ENCODE measurements around the gene RERE.

DNA sequence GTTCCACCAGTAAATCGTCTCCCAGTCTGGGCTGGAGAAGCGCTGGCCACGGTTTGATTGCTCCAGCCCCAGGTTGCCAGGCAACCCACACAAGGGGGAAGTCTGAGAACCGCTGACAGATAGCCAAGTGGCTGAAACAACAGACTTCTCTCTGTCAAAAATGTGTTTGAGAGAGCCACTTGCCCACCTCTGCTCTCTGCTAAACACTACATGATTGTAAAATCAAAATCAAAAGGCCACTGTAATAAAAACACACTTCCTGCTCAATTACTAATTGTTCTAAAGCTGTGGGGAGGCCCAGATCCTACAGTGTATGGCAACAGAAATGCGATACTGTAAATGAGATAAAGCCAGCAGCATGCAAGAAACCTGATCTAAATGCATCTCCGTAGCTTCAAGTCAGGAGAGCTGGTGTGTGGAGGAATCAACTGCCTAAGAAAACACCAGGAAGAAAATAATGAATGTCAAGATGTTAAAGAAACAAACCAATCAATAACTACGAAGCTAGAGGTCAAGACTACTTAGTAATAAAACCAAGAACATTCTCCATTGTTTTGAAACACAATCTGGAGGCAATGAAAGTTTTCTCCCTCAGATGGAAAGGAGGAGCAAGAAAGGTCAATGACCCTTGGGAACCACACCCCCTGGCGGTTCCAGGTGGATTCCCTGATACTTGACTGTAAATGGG is 378.3 kb downstream of the RERE start:
- TF ChIP-seq, protein P1, sequence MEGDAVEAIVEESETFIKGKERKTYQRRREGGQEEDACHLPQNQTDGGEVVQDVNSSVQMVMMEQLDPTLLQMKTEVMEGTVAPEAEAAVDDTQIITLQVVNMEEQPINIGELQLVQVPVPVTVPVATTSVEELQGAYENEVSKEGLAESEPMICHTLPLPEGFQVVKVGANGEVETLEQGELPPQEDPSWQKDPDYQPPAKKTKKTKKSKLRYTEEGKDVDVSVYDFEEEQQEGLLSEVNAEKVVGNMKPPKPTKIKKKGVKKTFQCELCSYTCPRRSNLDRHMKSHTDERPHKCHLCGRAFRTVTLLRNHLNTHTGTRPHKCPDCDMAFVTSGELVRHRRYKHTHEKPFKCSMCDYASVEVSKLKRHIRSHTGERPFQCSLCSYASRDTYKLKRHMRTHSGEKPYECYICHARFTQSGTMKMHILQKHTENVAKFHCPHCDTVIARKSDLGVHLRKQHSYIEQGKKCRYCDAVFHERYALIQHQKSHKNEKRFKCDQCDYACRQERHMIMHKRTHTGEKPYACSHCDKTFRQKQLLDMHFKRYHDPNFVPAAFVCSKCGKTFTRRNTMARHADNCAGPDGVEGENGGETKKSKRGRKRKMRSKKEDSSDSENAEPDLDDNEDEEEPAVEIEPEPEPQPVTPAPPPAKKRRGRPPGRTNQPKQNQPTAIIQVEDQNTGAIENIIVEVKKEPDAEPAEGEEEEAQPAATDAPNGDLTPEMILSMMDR (conservative IDR thresholded peaks at IDR 0.05 in 1 of 2, IDR thresholded peaks at IDR 0.05 in 1 of 2; ENCODE audit: extremely low read depth in 1 of 2, insufficient read depth in 1 of 2, low read depth in 1 of 2, low read length in 2 of 2): no peak
- no peak for TF ChIP-seq EZH2 (IDR thresholded peaks at IDR 0.05; ENCODE audit: borderline replicate concordance, low read length)
